Jurkat, Clone E6-1 (cell line): Measurements from ENCODE around the gene SND1.

Experiments
- DNase-seq: peaks from one replicate; pipeline ENCODE4 v3.0.0-alpha.2; 2011; ENCODE audit warnings: low read depth, low spot score
- H3K4me3 ChIP-seq: 2 replicates; pipeline ENCODE4 v1.5.1; 2011; ENCODE audit warnings: mild to moderate bottlenecking, low read length, control low read depth, moderate library complexity

The SND1 gene

GRCh38 chr7:127873715-127874636, 222.0 kb downstream of the SND1 start:
- DNase-seq, result no peak
- no peak overlapping the region for H3K4me3 ChIP-seq

- no peak for DNase-seq
- no peak overlapping the region for H3K4me3 ChIP-seq
Measured at GRCh38 chr7:127874951-127875608, 223.1 kb downstream of the SND1 start.

GRCh38 chr7:127876393-127876792, 224.4 kb downstream of the SND1 start:
- no peak for DNase-seq
- no peak overlapping the region for H3K4me3 ChIP-seq

GRCh38 chr7:127877951-127878350, 226.0 kb downstream of the SND1 start:
- DNase-seq, result no peak
- no peak overlapping the region for H3K4me3 ChIP-seq

GRCh38 chr7:127878791-127879190, 226.8 kb downstream of the SND1 start:
- DNase-seq, result no peak
- no peak overlapping the region for H3K4me3 ChIP-seq

- DNase-seq, result no peak
Measured at GRCh38 chr7:127879436-127879835, 227.4 kb downstream of the SND1 start.

GRCh38 chr7:127879942-127880341, 227.9 kb downstream of the SND1 start:
- no peak overlapping the region for H3K4me3 ChIP-seq
- no peak for DNase-seq

More at GRCh38 chr7:127879436-127879835, 227.4 kb downstream of the SND1 start:
- H3K4me3 ChIP-seq, result no peak overlapping the region

GRCh38 chr7:127880454-127880853, 228.5 kb downstream of the SND1 start:
- no peak for DNase-seq
- no peak overlapping the region for H3K4me3 ChIP-seq

- no peak for DNase-seq
- no peak overlapping the region for H3K4me3 ChIP-seq
Measured at GRCh38 chr7:127881564-127881963, 229.6 kb downstream of the SND1 start.

- no peak for DNase-seq
- H3K4me3 ChIP-seq, result no peak overlapping the region
Measured at GRCh38 chr7:127882313-127882920, 230.4 kb downstream of the SND1 start.

- H3K4me3 ChIP-seq, result no peak overlapping the region
- no peak for DNase-seq
Measured at GRCh38 chr7:127884066-127884559, 232.1 kb downstream of the SND1 start.

- DNase-seq, result no peak
- no peak overlapping the region for H3K4me3 ChIP-seq
Measured at GRCh38 chr7:127885222-127885772, 233.3 kb downstream of the SND1 start.

GRCh38 chr7:127885843-127886242, 233.8 kb downstream of the SND1 start:
- no peak for DNase-seq

GRCh38 chr7:127886248-127886647, 234.3 kb downstream of the SND1 start:
- H3K4me3 ChIP-seq, result no peak overlapping the region
- no peak for DNase-seq

More at GRCh38 chr7:127885843-127886242, 233.8 kb downstream of the SND1 start:
- H3K4me3 ChIP-seq, result no peak overlapping the region

GRCh38 chr7:127887096-127887495, 235.1 kb downstream of the SND1 start:
- H3K4me3 ChIP-seq, result no peak overlapping the region
- DNase-seq, result no peak

GRCh38 chr7:127887631-127888030, 235.6 kb downstream of the SND1 start:
- DNase-seq, result no peak

GRCh38 chr7:127888411-127888810, 236.4 kb downstream of the SND1 start:
- no peak for DNase-seq
- H3K4me3 ChIP-seq, result no peak overlapping the region

More at GRCh38 chr7:127887631-127888030, 235.6 kb downstream of the SND1 start:
- H3K4me3 ChIP-seq, result no peak overlapping the region

- no peak overlapping the region for H3K4me3 ChIP-seq
- no peak for DNase-seq
Measured at GRCh38 chr7:127888825-127889224, 236.8 kb downstream of the SND1 start.

- H3K4me3 ChIP-seq, result no peak overlapping the region
- DNase-seq, result no peak
Measured at GRCh38 chr7:127889677-127890076, 237.7 kb downstream of the SND1 start.
